Gastrocnemius medialis (tissue), 4 donors: ENCODE data around the gene ENHO.

Experiments
- POLR2A ChIP-seq, 2 donors: fragments of 450-650 bp; IDR thresholded peaks; one replicate each; pipeline ENCODE4 v1.6.1; 2017; ENCODE audit warnings: antibody characterized with exemption in 2 of 2, mild to moderate bottlenecking in 2 of 2, moderate library complexity in 2 of 2
- TF ChIP-seq, protein P1 (sequence below), 5 experiments: fragments of 450-650 bp in 3 of 5; fragments of 200-600 bp in 2 of 5; sonication (generic) in 2 of 5; IDR thresholded peaks in 4 of 5; conservative IDR thresholded peaks in 1 of 5; 1 replicate in 4 of 5; 2 replicates in 1 of 5; pipeline ENCODE4 v1.5.1; 2016 to 2019; ENCODE audit warnings: antibody characterized with exemption in 5 of 5, mild to moderate bottlenecking in 3 of 5, moderate library complexity in 3 of 5

DNA sequence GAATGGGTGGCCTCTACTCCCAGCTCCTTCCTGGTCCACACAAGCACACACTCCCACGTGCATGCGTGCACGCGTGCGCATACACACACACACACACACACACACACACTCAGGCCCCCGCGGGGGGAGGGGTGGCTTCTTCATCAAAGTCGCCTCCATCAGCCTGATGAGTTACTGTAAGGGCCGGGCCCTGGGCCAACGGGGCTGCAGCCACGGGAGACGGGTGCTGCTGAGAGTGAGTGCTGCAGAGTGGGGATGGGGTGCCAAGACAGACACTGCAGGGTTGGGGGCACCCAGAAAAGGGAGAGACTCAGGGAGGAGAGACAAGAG lies 48.7 kb upstream of the ENHO start:
- TF ChIP-seq, protein P1, sequence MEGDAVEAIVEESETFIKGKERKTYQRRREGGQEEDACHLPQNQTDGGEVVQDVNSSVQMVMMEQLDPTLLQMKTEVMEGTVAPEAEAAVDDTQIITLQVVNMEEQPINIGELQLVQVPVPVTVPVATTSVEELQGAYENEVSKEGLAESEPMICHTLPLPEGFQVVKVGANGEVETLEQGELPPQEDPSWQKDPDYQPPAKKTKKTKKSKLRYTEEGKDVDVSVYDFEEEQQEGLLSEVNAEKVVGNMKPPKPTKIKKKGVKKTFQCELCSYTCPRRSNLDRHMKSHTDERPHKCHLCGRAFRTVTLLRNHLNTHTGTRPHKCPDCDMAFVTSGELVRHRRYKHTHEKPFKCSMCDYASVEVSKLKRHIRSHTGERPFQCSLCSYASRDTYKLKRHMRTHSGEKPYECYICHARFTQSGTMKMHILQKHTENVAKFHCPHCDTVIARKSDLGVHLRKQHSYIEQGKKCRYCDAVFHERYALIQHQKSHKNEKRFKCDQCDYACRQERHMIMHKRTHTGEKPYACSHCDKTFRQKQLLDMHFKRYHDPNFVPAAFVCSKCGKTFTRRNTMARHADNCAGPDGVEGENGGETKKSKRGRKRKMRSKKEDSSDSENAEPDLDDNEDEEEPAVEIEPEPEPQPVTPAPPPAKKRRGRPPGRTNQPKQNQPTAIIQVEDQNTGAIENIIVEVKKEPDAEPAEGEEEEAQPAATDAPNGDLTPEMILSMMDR (IDR thresholded peaks at IDR 0.05 in 4 of 5, conservative IDR thresholded peaks at IDR 0.05 in 1 of 5) = no peak
- TF ChIP-seq POLR2A (IDR thresholded peaks at IDR 0.05) = no peak
